ENCODE results near the gene LPXN.

Gene LPXN

DNA sequence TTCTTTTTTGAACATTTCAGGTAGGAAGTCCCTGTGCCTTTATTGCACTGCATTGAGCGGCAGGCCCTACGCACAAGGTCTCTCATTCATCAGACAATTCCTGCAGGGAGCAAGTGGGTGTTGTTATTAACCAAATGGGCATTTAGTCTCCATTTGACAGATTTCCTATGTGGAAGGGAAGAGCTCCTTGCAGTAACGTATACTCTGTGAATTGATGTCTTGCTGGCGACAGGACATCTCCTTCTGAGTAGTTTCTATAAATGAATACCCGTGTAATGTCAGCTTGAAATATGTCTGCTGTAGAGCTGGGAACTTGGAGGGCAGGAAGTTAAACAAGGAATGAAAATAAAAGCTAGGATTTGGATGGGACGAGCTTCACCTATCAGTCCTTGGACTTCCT is 71.4 kb downstream of the LPXN start:
- no peak for DNase-seq (ENCODE audit: low spot score)
- TF ChIP-seq, protein P1, sequence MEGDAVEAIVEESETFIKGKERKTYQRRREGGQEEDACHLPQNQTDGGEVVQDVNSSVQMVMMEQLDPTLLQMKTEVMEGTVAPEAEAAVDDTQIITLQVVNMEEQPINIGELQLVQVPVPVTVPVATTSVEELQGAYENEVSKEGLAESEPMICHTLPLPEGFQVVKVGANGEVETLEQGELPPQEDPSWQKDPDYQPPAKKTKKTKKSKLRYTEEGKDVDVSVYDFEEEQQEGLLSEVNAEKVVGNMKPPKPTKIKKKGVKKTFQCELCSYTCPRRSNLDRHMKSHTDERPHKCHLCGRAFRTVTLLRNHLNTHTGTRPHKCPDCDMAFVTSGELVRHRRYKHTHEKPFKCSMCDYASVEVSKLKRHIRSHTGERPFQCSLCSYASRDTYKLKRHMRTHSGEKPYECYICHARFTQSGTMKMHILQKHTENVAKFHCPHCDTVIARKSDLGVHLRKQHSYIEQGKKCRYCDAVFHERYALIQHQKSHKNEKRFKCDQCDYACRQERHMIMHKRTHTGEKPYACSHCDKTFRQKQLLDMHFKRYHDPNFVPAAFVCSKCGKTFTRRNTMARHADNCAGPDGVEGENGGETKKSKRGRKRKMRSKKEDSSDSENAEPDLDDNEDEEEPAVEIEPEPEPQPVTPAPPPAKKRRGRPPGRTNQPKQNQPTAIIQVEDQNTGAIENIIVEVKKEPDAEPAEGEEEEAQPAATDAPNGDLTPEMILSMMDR (IDR thresholded peaks at IDR 0.05; ENCODE audit: extremely low read depth, missing control alignments) = no peak

DNA sequence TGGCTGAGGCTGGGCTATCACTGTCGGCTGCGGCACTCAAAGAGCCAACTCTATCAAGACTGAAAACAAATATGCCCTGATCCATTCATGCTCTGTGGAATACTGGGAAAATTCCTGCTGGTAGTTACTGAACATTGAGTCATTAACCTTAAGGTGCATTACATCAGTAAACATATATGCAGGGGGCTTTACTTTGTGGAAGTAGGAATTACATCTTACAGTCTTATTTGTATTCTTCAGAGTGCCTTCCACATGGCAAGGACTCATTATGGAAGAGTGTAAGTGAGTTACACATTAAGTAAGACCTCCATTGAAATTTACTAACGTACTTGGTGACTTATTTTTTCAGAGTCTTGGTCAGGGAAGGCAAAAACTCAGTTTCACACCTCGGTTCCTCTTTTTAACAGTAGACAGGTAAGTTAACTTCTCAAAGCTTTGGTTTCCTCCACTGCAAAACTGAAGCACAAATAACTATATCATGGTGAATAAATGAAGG is 72.2 kb downstream of the LPXN start:
- TF ChIP-seq, protein P1 (IDR thresholded peaks at IDR 0.05; ENCODE audit: extremely low read depth, missing control alignments) = no peak
- peak; percentile 36 for DNase-seq (ENCODE audit: low spot score)

DNA sequence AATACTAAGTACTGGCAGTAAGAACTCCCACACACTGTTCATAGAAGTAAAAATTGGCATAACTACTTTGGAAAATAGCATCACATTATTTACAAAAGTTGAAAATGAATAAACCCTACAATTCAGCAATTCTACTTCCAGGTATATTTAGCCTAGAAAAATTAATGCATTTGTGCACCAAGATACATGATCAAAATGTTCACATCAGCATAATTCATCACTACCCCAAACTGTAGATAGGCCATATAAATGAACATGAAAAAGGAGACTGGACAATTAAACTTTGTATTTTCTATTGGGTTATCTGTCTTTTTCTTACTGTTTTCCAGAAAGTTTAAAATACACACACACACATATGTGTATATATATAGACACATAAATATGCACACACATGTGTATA is 73.7 kb downstream of the LPXN start:
- TF ChIP-seq, protein P1 (IDR thresholded peaks at IDR 0.05; ENCODE audit: extremely low read depth, missing control alignments) = no peak

DNA sequence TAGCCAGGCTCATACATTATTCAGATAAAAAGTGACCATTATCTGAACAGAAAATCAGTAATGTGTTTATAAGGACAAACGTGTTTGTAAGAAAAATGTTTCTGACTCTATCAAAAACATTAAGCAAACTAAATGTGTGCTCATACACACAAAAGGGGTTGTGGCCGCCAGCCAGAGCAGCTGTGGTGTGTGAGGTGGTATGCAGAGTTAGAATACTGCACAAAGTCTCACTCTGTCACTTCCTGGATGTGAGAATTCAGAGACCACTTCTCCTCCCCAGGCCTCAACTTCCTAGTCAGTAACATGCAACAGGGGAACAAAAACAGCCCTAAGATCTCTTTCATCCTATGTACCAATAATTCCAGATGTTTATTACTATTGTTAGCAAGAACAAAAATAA is 77.2 kb downstream of the LPXN start:
- no peak for DNase-seq (ENCODE audit: low spot score)
- TF ChIP-seq, protein P1 (IDR thresholded peaks at IDR 0.05; ENCODE audit: extremely low read depth, missing control alignments) = no peak

More for the DNA sequence above, 73.7 kb downstream of the LPXN start:
- DNase-seq (ENCODE audit: low spot score) = no peak

DNA sequence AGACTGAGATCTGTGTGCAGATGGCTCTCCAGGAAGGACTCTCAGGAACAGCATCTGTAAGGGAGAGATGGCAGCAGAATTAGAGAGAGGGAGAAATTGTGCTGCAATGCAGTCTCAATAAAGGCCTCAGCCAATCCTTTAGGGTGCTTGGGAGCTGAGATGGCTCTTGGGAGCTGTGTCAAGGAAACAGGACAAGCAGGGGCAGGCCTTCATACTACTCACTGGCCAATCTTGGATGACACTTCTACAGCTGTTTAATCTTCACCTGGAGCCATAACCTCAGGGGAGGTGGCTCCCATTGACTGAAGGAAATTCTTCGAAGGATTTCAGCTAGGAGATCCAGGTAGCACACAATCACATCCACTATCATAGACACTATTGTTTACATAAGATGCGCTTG is 77.7 kb downstream of the LPXN start:
- DNase-seq (ENCODE audit: low spot score) = no peak
- TF ChIP-seq, protein P1 (IDR thresholded peaks at IDR 0.05; ENCODE audit: extremely low read depth, missing control alignments) = no peak

DNA sequence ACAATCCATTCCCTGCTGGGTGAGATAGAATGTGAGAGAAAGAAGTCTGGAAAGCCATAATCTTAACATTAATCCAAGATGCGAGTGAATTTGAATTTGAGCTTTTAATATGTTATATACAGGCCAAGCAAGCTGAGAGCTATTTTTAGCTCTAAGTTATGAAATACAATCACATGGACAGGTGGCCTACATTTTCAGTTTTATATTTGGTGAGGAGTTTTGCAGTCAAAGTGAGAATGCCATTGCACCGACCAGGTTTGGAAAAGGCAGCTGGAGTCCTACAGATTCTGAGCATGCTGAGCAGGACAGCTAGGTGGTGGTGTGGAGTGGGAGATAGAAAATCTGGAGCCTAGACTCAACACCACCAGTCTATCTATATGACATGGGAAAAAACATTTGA is 79.8 kb downstream of the LPXN start:
- DNase-seq (ENCODE audit: low spot score) = no peak

DNA sequence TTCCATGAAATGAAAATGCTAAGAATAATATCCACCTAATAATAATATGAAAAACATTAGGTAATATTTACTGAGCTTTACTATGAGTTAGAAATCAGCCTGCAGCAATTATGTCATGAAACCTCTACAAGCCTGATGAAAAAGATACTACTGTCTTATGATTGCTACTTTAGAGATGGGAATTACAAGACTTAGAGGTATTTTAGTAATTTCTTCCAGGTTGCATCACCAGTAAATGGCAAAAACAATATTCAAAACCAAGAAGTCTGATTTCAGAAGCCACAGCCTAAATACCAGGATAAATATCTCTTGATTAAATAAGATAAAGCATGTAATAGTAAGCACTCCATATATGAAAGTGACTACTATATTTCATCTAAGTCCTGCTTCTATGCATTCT is 81.6 kb downstream of the LPXN start:
- TF ChIP-seq, protein P1 (IDR thresholded peaks at IDR 0.05; ENCODE audit: extremely low read depth, missing control alignments) = no peak
- DNase-seq (ENCODE audit: low spot score) = no peak

More for the DNA sequence above, 79.8 kb downstream of the LPXN start:
- TF ChIP-seq, protein P1 (IDR thresholded peaks at IDR 0.05; ENCODE audit: extremely low read depth, missing control alignments) = no peak
